SK-N-SH (cell line): ENCODE measurements around the gene EBF3. TPM values are rescaled to one million over a fixed set of nuclear protein-coding genes. Genes with fewer than 3 reads are reported as not detected.

ENCODE experiments used
- CTCF ChIA-PET: fragments of 300-600, 350-600 bp; formaldehyde crosslinking; extraction: SDS; loops from one replicate; lab custom pipeline; 2021; lab: Yijun Ruan, JAX
- POLR2A ChIA-PET: fragments of 350-600 bp; sonication (Branson Sonifier 250); formaldehyde crosslinking; extraction: SDS; loops from one replicate; lab custom pipeline; 2020; ENCODE audit warnings: antibody characterized with exemption, inconsistent platforms; lab: Yijun Ruan, JAX
- DNase-seq: peaks from one replicate; pipeline ENCODE4 v3.0.0; 2012
- H2AFZ ChIP-seq: fragments of 200-600 bp; sonication (generic); 2 replicates; pipeline ENCODE4 v1.8.1; 2016; ENCODE audit warnings: antibody characterized with exemption, mild to moderate bottlenecking, low read depth
- H3F3A ChIP-seq: fragments of 200-600 bp; sonication (generic); replicated peaks from 2 replicates; pipeline ENCODE3; 2016; ENCODE audit warnings: antibody characterized with exemption, mild to moderate bottlenecking; ENCODE audit not compliant: insufficient read depth
- H3K27ac ChIP-seq, 2 experiments: fragments of 200-500 bp in 1 of 2; fragments of 200-600 bp in 1 of 2; sonication (Bioruptor generic) in 1 of 2; sonication (generic), shearing (Covaris generic) in 1 of 2; 2 replicates each; pipeline versions ENCODE4 v1.5.1 to v1.6.1; 2014 to 2016; ENCODE audit warnings: low read depth in 2 of 2, inconsistent platforms in 1 of 2, low read length in 1 of 2, mild to moderate bottlenecking in 1 of 2, mixed read lengths in 1 of 2
- H3K27me3 ChIP-seq: fragments of 200-600 bp; sonication (generic), shearing (Covaris generic); 2 replicates; pipeline ENCODE4 v1.6.1; 2016; ENCODE audit warnings: mixed run types; ENCODE audit not compliant: insufficient read depth
- H3K36me3 ChIP-seq, 2 experiments: fragments of 200-500 bp in 1 of 2; fragments of 200-600 bp in 1 of 2; sonication (Bioruptor generic) in 1 of 2; sonication (generic) in 1 of 2; replicated peaks in 1 of 2; 2 replicates each; pipeline versions ENCODE3 to v1.5.1; 2014 to 2016; ENCODE audit warnings: low read length in 1 of 2, mild to moderate bottlenecking in 1 of 2; ENCODE audit not compliant: insufficient read depth in 2 of 2, control insufficient read depth in 1 of 2
- H3K4me1 ChIP-seq, 2 experiments: fragments of 200-500 bp in 1 of 2; fragments of 200-600 bp in 1 of 2; sonication (Bioruptor generic) in 1 of 2; sonication (generic), shearing (Covaris generic) in 1 of 2; 2 replicates each; pipeline versions ENCODE4 v1.5.1 to v1.6.1; 2014 to 2016; ENCODE audit warnings: low read depth in 1 of 2, low read length in 1 of 2, mixed run types in 1 of 2; ENCODE audit not compliant: insufficient read depth in 2 of 2, control insufficient read depth in 1 of 2
- H3K4me2 ChIP-seq: fragments of 200-600 bp; sonication (generic), shearing (Covaris generic); 2 replicates; pipeline ENCODE4 v1.6.1; 2017; ENCODE audit warnings: mixed run types
- H3K4me3 ChIP-seq, 2 experiments: fragments of 200-500 bp in 1 of 2; fragments of 200-600 bp in 1 of 2; sonication (Bioruptor generic) in 1 of 2; sonication (generic), shearing (Covaris generic) in 1 of 2; 2 replicates each; pipeline versions ENCODE4 v1.5.1 to v1.8.1; 2014 to 2016; ENCODE audit warnings: low read depth in 2 of 2, inconsistent platforms in 1 of 2, low read length in 1 of 2, mild to moderate bottlenecking in 1 of 2, mixed read lengths in 1 of 2, moderate library complexity in 1 of 2
- H3K79me2 ChIP-seq: fragments of 200-600 bp; sonication (generic); 2 replicates; pipeline ENCODE4 v1.8.1; 2017; ENCODE audit warnings: mild to moderate bottlenecking; ENCODE audit not compliant: insufficient read depth
- H3K9ac ChIP-seq: fragments of 200-600 bp; sonication (generic); 2 replicates; pipeline ENCODE4 v1.6.1; 2017; ENCODE audit warnings: mixed run types
- H3K9me2 ChIP-seq: fragments of 200-600 bp; sonication (generic); 2 replicates; pipeline ENCODE4 v1.6.1; 2017; ENCODE audit warnings: mixed run types
- H3K9me3 ChIP-seq: fragments of 200-600 bp; sonication (generic); 2 replicates; pipeline ENCODE4 v1.6.1; 2017; ENCODE audit warnings: mixed run types, mild to moderate bottlenecking, moderate library complexity
- H4K20me1 ChIP-seq: fragments of 200-600 bp; sonication (generic); 2 replicates; pipeline ENCODE4 v1.6.1; 2017; ENCODE audit warnings: mild to moderate bottlenecking, mixed run types; ENCODE audit not compliant: insufficient read depth
- EZH2phosphoT487 ChIP-seq: fragments of 200-600 bp; sonication (generic); IDR thresholded peaks from 2 replicates; pipeline ENCODE4 v1.6.1; 2017; ENCODE audit warnings: low read depth, mixed run types, mild to moderate bottlenecking, antibody characterized with exemption, moderate library complexity, borderline replicate concordance
- FOXM1 ChIP-seq: IDR thresholded peaks from 2 replicates; pipeline ENCODE4 v1.4.0; 2012; ENCODE audit warnings: low read depth, mild to moderate bottlenecking
- JUND ChIP-seq: IDR thresholded peaks from 2 replicates; pipeline ENCODE4 v1.4.0; 2012
- MAX ChIP-seq: IDR thresholded peaks from 2 replicates; pipeline ENCODE4 v1.4.0; 2012; ENCODE audit warnings: low read depth
- MEF2A ChIP-seq: IDR thresholded peaks from 2 replicates; pipeline ENCODE4 v1.4.0; 2012; ENCODE audit warnings: low read depth, borderline replicate concordance
- PBX3 ChIP-seq: IDR thresholded peaks from 2 replicates; pipeline ENCODE4; 2012
- POLR2AphosphoS5 ChIP-seq: IDR thresholded peaks from 2 replicates; pipeline ENCODE4 v1.6.1; 2012; ENCODE audit warnings: low read depth, low read length
- RAD21 ChIP-seq: IDR thresholded peaks from 2 replicates; pipeline ENCODE4 v1.6.1; 2012; ENCODE audit warnings: mild to moderate bottlenecking, low read length
- RCOR1 ChIP-seq: fragments of 150-350 bp; IDR thresholded peaks from 2 replicates; pipeline ENCODE4 v1.6.1; 2017; ENCODE audit warnings: antibody characterized with exemption, low read length
- RXRA ChIP-seq: IDR thresholded peaks from 2 replicates; pipeline ENCODE4 v1.4.0; 2012; ENCODE audit warnings: low read depth, mild to moderate bottlenecking, borderline replicate concordance
- TCF12 ChIP-seq: IDR thresholded peaks from 2 replicates; pipeline ENCODE4 v1.4.0; 2012
- TEAD4 ChIP-seq: IDR thresholded peaks from 2 replicates; pipeline ENCODE4 v1.4.0; 2012; ENCODE audit warnings: mild to moderate bottlenecking, borderline replicate concordance; ENCODE audit not compliant: insufficient read depth
- ZBTB33 ChIP-seq: IDR thresholded peaks from 2 replicates; pipeline ENCODE4 v1.4.0; 2012; ENCODE audit warnings: low read depth, borderline replicate concordance
- WGBS: methylation state at CpG from one replicate; pipeline ENCODE4 v1.1.6; 2017; ENCODE audit warnings: low lambda C conversion rate; 5-methylcytosine and 5-hydroxymethylcytosine counted together
- polyA plus RNA-seq, 3 experiments: library from polyadenylated mRNA; depleted of rRNA; stranded (reverse); fragments of >200 nt; gene quantifications; 2 replicates each; pipeline ENCODE4 v1.2.3, GENCODE V29; 2012
- TF ChIP-seq, protein P1 (sequence below): fragments of 150-350 bp; IDR thresholded peaks from 2 replicates; pipeline ENCODE4 v1.6.1; 2016; ENCODE audit warnings: mild to moderate bottlenecking, low read depth, low read length
- TF ChIP-seq, protein P2 (sequence below): fragments of 150-350 bp; IDR thresholded peaks from 2 replicates; pipeline ENCODE4 v1.6.1; 2017; ENCODE audit warnings: antibody characterized with exemption, low read length, low read depth, borderline replicate concordance
- TF ChIP-seq, protein P3 (sequence below): IDR thresholded peaks from 2 replicates; pipeline ENCODE4 v1.6.1; 2012; ENCODE audit warnings: mild to moderate bottlenecking, low read depth, low read length, moderate library complexity

Gene EBF3
- polyA plus RNA-seq, 1 of the 3 experiments (the other 2 are of a cell fraction) = not detected

DNA sequence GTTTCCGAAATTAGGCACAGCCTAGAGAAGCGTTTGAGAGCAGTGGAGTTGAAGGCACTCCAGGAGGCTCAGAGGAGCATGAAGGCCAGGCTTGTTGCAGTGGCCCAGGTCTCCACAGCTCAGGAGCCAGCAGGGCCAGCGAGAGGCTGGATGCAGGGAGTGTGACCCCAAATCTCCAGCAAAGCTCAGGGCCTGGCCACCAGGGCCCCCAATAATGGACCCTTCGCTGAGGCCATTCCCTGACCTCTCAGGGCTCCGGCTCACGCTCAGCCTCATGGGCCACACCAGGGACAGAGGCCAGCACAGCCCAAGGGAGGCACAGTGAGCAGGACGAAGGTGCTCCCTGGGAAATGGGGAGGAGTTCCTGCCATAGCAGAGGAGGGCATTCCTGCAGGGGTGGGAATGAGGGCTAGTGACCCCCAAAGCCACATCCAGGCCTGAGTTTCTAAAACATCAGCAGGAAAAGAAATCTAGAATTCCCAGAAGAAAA is 47.5 kb downstream of the EBF3 start:
- no peak overlapping the region for H3K27ac ChIP-seq
- CTCF ChIA-PET = interaction anchor here (1.0 kb wide), 1 partner anchor 28 kb away, joined by 3 read pairs; no protein-coding TSS in a partner anchor

DNA sequence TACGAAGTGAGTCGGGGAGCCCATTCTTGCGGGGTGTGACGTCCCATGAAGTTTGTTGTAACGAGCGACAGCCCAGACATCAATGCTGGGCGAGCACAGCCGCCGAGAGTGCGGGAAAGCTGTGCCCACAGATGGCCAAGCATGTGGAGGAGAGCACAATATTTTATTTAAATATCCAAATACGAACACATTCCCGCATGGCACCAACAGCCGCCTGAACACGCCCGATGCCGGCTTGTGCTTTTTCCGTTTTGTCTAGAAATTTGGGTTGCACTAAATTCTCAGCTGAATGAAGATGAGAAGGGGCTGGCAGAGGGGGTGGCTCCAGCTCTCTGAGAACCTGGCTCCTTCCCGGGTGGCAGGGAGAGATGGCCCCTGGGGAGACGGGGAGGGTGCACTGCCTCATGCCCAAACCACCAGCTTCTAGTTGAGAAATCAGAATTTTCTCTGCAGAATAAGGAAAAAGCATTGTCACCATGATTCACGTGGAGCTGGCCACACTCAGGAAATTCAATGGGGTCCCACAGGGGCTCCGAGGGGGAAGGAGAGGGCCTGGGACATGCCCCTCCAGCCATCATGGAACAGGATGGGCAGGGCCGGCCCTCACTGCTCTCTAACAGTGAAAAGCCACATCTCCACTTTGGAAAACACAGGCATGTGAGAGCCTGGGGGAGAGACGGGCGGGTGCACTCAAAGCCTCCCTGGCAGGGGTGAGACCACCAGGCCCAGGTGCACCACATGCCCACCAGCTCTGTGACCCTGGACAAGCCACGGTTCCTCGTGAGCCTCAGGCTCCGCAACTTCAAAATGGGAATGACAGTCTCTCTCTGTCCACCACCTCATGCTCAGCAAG is 48.3 kb downstream of the EBF3 start:
- no peak overlapping the region for H3K9ac ChIP-seq
- no peaks in the 10 kb centered on the region for H4K20me1 ChIP-seq
- H3K27ac ChIP-seq = no peak overlapping the region
- H3K79me2 ChIP-seq = no peaks in the 10 kb centered on the region
- no peaks in the 10 kb centered on the region for H3K36me3 ChIP-seq
- no peaks in the 10 kb centered on the region for H3K9me3 ChIP-seq
- no peak for DNase-seq
- H3K9me2 ChIP-seq = no peaks in the 10 kb centered on the region
- H3K4me1 ChIP-seq = peaks cover 0 to 8% of the 10 kb centered on the region in 2 experiments; a peak in 2 of 4 replicates
- no peaks in the 10 kb centered on the region for H3F3A ChIP-seq
- ChIA-PET CTCF (interaction anchor here (1.0 kb wide), 2 partner anchors 24 to 27 kb away, joined by 3 read pairs; no protein-coding TSS in a partner anchor), POLR2A (no interaction called here)
- H3K27me3 ChIP-seq = no peaks in the 10 kb centered on the region
- WGBS = 60% methylated on average over 24 of the region's 27 CpGs
- H3K4me2 ChIP-seq = no peak overlapping the region
- H2AFZ ChIP-seq = no peak overlapping the region
- no peak overlapping the region for H3K4me3 ChIP-seq
- TF ChIP-seq EZH2phosphoT487 = no peak
- no peak for TF ChIP-seq MAX
- no peak for TF ChIP-seq ZBTB33
- no peak for TF ChIP-seq PBX3
- TF ChIP-seq TCF12 = no peak
- TF ChIP-seq FOXM1 = no peak
- TF ChIP-seq, protein P1, sequence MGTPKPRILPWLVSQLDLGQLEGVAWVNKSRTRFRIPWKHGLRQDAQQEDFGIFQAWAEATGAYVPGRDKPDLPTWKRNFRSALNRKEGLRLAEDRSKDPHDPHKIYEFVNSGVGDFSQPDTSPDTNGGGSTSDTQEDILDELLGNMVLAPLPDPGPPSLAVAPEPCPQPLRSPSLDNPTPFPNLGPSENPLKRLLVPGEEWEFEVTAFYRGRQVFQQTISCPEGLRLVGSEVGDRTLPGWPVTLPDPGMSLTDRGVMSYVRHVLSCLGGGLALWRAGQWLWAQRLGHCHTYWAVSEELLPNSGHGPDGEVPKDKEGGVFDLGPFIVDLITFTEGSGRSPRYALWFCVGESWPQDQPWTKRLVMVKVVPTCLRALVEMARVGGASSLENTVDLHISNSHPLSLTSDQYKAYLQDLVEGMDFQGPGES = no peak
- no peak for TF ChIP-seq RCOR1
- no peak for TF ChIP-seq JUND
- TF ChIP-seq, protein P2, sequence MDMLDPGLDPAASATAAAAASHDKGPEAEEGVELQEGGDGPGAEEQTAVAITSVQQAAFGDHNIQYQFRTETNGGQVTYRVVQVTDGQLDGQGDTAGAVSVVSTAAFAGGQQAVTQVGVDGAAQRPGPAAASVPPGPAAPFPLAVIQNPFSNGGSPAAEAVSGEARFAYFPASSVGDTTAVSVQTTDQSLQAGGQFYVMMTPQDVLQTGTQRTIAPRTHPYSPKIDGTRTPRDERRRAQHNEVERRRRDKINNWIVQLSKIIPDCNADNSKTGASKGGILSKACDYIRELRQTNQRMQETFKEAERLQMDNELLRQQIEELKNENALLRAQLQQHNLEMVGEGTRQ = no peak
- TF ChIP-seq, protein P3, sequence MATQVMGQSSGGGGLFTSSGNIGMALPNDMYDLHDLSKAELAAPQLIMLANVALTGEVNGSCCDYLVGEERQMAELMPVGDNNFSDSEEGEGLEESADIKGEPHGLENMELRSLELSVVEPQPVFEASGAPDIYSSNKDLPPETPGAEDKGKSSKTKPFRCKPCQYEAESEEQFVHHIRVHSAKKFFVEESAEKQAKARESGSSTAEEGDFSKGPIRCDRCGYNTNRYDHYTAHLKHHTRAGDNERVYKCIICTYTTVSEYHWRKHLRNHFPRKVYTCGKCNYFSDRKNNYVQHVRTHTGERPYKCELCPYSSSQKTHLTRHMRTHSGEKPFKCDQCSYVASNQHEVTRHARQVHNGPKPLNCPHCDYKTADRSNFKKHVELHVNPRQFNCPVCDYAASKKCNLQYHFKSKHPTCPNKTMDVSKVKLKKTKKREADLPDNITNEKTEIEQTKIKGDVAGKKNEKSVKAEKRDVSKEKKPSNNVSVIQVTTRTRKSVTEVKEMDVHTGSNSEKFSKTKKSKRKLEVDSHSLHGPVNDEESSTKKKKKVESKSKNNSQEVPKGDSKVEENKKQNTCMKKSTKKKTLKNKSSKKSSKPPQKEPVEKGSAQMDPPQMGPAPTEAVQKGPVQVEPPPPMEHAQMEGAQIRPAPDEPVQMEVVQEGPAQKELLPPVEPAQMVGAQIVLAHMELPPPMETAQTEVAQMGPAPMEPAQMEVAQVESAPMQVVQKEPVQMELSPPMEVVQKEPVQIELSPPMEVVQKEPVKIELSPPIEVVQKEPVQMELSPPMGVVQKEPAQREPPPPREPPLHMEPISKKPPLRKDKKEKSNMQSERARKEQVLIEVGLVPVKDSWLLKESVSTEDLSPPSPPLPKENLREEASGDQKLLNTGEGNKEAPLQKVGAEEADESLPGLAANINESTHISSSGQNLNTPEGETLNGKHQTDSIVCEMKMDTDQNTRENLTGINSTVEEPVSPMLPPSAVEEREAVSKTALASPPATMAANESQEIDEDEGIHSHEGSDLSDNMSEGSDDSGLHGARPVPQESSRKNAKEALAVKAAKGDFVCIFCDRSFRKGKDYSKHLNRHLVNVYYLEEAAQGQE = no peak
- no peak for TF ChIP-seq POLR2AphosphoS5
- no peak for TF ChIP-seq RAD21

More for the DNA sequence above, 47.5 kb downstream of the EBF3 start:
- Histone ChIP-seq H3K9me2 (no peaks in the 10 kb centered on the region), H3K4me2 (no peak overlapping the region), H3K36me3 (no peaks in the 10 kb centered on the region), H3K27me3 (no peaks in the 10 kb centered on the region), H3F3A (no peaks in the 10 kb centered on the region), H3K4me1 (peaks cover 0 to 7% of the 10 kb centered on the region in 2 experiments; a peak in 2 of 4 replicates), H2AFZ (no peak overlapping the region), H3K79me2 (no peaks in the 10 kb centered on the region), H3K9ac (no peak overlapping the region), H4K20me1 (no peaks in the 10 kb centered on the region), H3K9me3 (no peaks in the 10 kb centered on the region), H3K4me3 (no peak overlapping the region)
- POLR2A ChIA-PET = no interaction called here
- DNase-seq = no peak
- no peak for TF ChIP-seq TEAD4
- no peak for TF ChIP-seq MAX
- no peak for TF ChIP-seq MEF2A
- TF ChIP-seq RXRA = no peak
- 48% methylated on average over 7 of the region's 7 CpGs for WGBS
